GM21619 (cell line): ENCODE results near the gene HACL1.

ENCODE experiments used
- ATAC-seq: cut with Tn5 transposase; IDR thresholded peaks from one replicate; pipeline ENCODE4 v1.9.1; 2021; ENCODE audit not compliant: unreplicated experiment

The HACL1 gene

DNA sequence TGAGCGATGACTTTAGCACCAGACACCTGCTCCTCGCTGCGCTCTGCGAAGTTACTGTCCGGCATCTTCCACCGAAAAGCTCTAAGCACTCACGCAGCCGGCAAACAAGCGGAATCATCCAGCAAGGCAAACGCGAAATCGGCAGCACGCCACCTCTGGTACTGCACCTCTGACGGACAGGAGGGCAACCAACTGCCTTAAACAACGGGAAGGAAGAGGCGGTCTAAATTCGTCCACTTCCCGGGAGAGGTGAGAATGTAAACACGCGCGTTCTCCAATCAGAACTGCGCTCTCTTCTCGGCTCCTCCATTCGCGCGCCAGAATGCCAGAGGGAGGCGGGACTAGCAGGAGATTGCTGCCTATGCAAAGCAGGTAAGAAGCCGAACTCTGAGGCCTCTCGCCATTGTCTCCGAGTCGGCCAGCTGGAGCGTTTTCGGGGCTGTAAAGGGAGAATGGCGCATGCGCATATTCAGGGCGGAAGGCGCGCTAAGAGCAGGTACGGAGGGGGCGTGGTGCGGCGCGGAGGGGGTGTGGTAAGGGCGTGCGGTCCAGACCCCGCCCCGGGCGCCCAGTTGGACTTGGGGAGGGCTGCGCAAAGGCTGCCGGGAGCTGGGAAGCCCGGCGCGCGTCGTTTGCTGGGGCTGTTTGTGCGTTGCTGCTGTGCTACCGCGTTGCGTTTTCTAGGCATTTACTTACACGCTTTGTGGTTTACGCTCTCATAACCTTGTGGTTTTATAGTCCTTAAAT is at the start of gene HACL1, which contains the start of gene BTD:
HACL1 (minus strand) TSS at position 171 of the 747 bp plus-strand sequence; CDS start at position 65, 106 bp downstream.
BTD (plus strand) TSS at position 347 of the 747 bp plus-strand sequence. CDS start 33,695 bp downstream, outside the sequence.
- peak; percentile 92 for ATAC-seq

DNA sequence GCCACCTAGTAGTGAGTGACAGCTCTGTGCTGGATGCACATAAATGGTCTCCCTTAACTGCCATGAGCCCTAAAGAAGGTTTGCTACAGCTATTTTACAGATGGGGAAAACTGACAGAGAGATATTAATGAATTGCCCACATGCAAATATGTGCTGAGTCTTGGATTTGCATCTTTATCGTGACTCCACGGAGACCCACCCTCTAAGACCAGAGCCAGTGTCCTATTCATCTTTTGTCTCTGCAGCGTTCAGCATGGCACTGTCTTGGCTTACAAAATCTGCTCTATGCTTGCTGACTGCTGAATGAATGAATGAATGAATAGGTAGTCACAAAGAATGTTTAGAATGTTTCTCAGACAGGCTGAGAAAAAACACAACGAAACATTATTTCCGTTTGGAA is 48.5 kb upstream of the HACL1 start:
- no peak for ATAC-seq

DNA sequence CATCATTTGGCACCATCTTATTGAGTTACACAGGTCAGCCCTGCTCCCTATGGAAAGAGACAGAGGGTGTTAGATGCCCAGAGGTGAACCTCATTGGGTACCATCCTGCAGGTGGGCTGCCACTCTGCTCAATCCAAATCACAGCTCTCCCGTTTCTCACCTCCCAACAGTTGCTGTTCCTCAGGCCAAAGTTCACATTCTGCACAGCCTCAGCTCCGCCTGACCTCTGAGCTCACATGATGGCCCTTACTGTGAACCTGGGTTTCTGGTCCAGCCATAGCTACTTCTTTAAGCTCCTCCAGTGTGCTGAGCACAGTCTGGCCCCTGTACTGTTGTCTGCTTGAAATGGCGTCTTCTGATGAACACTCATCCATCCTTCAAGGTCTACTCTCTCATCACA is 48.0 kb upstream of the HACL1 start:
- ATAC-seq = no peak

DNA sequence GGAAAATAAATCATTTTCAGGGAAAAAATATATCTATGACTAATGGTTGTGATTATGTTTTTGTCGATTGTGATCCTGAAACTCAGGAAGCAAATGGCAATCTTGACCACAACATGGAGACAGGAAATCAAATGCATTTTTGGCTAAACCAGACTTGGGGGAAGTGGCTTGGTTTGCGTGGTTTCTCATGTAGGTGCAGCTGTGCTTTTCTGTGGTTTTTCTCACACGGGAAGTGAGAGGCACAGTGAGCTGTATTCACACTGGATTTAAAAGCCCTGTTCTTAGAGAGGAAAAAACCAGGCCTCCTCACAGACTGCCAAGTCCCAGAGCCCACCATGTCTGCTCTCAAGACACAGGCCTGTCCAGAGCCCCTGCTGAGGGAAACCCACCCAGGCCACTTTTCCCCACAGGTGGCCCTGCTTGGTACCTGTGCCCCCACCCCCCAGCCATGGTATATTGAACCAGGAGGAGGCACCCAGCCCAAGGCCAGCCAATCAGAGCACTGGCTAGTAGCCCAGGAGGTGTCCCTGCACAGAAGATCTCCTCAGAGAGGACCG is 46.3 kb upstream of the HACL1 start:
- peak; percentile 93 for ATAC-seq

DNA sequence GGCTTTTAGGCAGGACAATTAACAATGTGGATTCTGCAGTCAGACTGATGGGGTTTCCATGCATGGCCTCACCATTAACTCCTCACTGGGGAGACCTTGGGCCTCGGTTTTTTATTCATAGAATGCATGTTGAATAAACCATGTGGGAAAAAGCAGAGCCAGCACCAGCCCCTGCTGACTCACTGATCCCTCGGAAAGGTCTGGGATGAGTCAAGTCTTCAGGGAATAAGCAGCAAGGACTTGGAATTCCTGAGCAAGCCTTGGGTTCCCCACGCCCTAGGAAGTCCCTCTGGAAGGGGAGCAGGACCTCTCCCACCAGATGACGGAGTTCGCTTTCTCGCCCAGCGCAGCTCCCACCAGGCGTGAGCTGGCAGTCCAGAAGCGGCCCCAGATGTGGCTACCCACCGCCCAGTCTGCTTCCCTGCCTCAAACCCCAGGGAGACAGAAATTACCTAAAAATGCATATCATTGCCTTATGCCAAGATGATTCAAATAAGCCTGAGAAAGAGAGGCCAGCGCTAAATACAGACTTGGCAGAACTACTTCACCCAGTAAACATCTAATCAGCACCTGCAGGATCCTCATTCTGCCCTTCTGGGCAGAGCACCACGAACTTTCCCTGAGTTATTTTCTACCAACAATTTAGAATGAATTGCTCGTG is 45.6 kb upstream of the HACL1 start:
- ATAC-seq = peak; percentile 6

DNA sequence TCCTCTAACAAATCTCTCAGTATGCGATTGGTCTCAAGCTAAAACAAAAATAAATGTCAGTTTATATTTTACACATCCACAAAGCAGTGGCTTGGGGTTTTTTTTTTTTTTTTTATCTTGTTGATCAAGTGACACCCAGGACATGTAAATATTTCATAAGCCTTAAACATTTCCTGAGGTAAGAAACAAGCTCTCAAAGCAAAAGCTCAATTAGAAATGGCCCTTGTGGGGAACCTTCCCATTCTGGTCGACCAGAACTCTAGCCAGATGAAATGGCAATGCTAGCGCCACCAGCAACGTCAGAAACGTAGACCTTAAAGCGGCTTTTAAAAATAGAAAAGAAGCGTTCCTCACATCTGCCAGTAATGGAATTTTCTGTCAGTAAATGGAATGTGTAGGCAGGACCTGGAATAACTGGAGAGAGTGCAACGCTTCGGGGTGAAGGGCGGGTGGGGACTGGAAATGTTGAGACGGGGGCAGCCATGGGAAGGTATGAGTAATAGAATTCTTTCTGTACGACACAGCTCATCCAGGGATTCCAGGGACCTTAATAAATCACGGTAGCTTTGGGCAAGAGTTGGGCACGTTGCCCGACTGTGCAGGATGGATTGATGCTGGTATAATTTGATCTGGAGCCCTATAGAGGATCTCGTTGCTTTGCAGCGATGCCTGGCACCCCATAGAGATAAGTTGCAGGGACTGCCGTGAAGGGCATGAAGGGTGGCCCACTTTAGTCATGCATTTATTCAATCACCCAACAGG is 44.6 kb upstream of the HACL1 start:
- ATAC-seq = no peak

DNA sequence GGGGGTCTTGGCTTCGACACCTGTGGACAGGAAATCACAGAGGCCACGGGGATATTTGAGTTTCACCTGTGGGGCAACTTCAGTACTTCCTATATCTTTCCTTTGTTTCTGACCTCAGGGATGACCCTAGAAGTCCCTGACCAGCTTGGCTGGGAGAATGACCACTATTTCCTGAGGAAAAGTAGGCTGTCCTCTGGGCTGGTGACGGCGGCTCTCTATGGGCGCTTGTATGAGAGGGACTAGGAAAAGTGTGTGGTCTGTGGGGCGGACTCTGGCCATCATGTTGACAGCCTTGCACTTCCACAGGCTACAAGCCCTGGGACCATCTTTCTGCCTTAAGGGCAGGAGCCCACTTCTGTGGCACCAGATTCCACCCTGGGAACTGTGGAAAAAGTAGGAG is 43.9 kb upstream of the HACL1 start:
- no peak for ATAC-seq

- ATAC-seq = no peak
Observed at GRCh38 chr3:15638891-15639262, 37.5 kb upstream of the HACL1 start.

- ATAC-seq = no peak
Observed at GRCh38 chr3:15638193-15638890, 37.0 kb upstream of the HACL1 start.

DNA sequence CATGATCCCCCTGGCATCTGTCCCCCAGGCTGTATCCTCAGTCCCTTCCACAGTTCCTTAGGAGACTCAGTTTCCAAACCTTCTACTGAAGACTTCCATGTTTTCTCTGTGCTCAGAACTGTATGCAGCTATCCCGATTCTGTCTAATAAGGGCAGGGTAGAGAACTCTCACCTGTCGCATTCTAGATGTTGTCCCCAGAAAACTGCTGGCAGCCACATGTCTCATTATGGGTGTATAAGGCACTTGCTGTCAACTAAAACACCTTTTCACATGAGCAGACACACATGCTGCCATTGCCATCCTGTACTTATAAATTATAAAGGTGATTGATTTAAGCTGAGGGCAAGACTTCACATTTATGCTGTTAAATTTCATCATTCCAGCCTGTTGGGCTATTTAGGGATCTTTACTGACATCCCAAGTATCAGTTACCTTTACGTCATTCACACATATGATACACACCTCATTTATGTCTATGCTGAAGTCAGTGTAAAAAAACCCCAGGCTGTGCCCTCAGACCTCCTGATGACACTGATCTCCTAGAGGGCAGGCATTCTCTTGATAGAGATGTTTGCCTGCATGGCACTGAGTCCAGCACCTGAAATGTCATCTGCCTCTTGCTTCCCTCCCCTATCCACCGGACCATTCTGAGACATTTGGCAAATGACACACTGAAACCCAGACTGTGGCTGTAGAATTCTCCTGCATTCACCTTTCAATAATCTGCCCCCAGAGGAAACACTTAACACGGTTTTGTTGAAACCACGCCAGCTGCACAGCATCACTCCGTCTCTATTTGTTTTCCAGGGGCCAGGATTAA is 36.0 kb upstream of the HACL1 start:
- no peak for ATAC-seq

DNA sequence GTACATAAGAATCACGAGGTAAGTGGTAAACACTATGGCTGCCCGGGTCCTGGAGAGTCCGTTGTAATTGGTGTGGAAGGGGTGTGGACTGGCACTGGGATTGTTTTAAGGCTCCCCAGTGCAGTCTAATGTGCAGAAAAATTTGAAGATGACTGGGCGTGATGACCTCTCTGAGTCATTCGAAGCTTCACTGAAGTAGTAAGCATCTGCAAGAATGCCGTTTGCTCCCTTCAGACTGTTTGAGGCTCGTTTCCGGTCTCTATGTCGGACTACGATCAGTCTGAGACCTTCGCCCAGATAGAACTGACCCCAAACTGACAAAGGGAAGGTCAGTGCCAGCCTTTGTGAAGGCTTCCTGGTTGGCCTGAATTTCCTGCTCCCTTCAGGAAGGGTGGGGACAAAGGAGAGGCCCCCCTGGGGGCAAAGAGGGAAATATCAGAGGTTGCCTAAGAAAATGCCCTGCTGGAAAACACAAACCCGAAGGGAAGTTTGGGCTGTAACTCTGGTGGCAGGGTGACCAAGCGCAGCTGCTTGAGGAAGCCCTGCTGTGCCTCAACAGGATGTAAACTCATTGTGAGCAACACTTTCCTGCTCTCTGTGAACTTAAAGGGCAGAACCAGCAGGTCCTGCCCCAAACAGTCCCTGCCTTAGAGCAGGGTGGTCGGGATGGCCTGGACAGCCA is 34.8 kb upstream of the HACL1 start:
- ATAC-seq = peak; percentile 58

GRCh38 chr3:15635121-15635661 is 33.8 kb upstream of the HACL1 start:
- no peak for ATAC-seq

- ATAC-seq = no peak
Observed at GRCh38 chr3:15634671-15635070, 33.3 kb upstream of the HACL1 start.

- ATAC-seq = no peak
Observed at GRCh38 chr3:15633766-15634598, 32.6 kb upstream of the HACL1 start.

GRCh38 chr3:15633159-15633558 is 31.8 kb upstream of the HACL1 start:
- ATAC-seq = no peak

- no peak for ATAC-seq
Observed at GRCh38 chr3:15632212-15632580, 30.8 kb upstream of the HACL1 start.

DNA sequence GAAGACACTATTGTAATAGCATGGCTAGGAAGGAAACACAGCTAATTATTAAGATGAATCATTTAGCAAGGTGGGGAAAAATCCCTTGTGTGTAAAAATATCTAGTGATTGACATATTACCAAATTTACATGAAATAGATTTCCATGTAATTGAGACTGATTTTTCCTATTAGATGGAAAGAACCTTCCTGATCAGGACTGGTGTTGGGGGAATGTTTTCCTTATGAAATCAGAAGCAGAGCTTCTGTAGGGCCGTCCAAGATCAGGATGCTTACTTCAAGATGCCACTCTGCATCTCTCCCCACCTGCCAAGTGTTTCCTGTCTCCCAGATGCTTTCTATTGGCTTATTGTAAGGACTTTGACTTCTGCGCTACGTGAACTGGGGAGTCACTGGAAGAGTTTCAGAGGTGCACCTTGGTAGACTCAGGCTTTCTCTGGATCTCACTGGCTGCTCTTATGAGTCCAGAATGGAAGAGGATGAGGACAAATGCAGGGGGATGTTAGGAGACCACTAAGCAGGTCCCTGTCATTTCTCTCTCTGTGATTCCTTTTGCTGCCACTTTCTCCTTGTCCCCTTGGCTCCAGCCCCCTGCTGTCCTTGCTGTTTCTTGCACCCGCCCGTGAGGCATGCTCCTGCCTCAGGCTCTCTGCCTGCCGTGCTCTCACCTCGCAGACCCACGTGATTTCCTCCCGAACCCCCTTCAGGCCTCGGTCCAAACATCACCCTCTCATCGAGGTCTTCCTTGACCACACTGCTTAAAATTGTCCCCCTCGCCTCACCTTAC is 30.2 kb upstream of the HACL1 start:
- ATAC-seq = no peak
